ENCODE data around the gene PDE7B. TPM values are rescaled to one million over a fixed set of nuclear protein-coding genes. Genes with fewer than 3 reads are reported as not detected.

The PDE7B gene
- polyA plus RNA-seq, 1 donor (not counting 4 experiments of a cell fraction or from before 2014, with no cell fraction given), result 0.01 TPM

GRCh38 chr6:136093835-136094234 lies 242.3 kb downstream of the PDE7B start:
- FAIRE-seq, result no peak
- Histone ChIP-seq H4K20me1 (ENCODE audit: control insufficient read depth, extremely low read depth, insufficient read depth, low read length) (no peaks in the 10 kb centered on the region), H3K9me1 (ENCODE audit: control insufficient read depth, extremely low read depth, insufficient read depth, low read length) (no peaks in the 10 kb centered on the region), H3K79me2 (ENCODE audit: control insufficient read depth, insufficient read depth, low read length) (no peaks in the 10 kb centered on the region), H3K27ac (ENCODE audit: control insufficient read depth, insufficient read depth, low read length) (no peak overlapping the region), H3K4me1 (ENCODE audit: control insufficient read depth, extremely low read depth, insufficient read depth, low read length) (no peaks in the 10 kb centered on the region), H3K36me3 (ENCODE audit: control insufficient read depth in 2 of 2, extremely low read depth in 1 of 2, insufficient read depth in 2 of 2, low read length in 2 of 2) (no peaks in the 10 kb centered on the region), H3K9me3 (ENCODE audit: control insufficient read depth, low read depth, low read length) (no peaks in the 10 kb centered on the region), H3K27me3 (ENCODE audit: control insufficient read depth, extremely low read depth, insufficient read depth, low read length) (no peaks in the 10 kb centered on the region), H3K9ac (ENCODE audit: control insufficient read depth, extremely low read depth, insufficient read depth, low read length) (no peak overlapping the region), H2AFZ (ENCODE audit: control insufficient read depth, low read length) (no peak overlapping the region), H3K4me2 (ENCODE audit: control insufficient read depth, extremely low read depth, insufficient read depth, low read depth, low read length) (no peak overlapping the region), H3K4me3 (ENCODE audit: control insufficient read depth in 2 of 3, extremely low read depth in 1 of 3, insufficient read depth in 2 of 3, low read depth in 1 of 3, low read length in 3 of 3) (no peak overlapping the region)
- dilution Hi-C loops (cut with MboI; ENCODE audit: extremely low pct_ligation_motif_present, low sequenced_read_pairs), result no loop called here
- DNase-seq (ENCODE audit: low read depth, low spot score), result no peak
- TF ChIP-seq CTCF (optimal IDR thresholded peaks at IDR 0.05 in 1 of 3, IDR thresholded peaks at IDR 0.05 in 1 of 3, conservative IDR thresholded peaks at IDR 0.05 in 1 of 3; ENCODE audit: extremely low read depth in 1 of 3, insufficient read depth in 2 of 3, low read length in 3 of 3) (no peak), EZH2 (IDR thresholded peaks at IDR 0.05; ENCODE audit: low read length) (no peak)

- Histone ChIP-seq H3K4me1 (ENCODE audit: control insufficient read depth, extremely low read depth, insufficient read depth, low read length) (no peaks in the 10 kb centered on the region), H3K27ac (ENCODE audit: control insufficient read depth, insufficient read depth, low read length) (no peak overlapping the region), H3K36me3 (ENCODE audit: control insufficient read depth in 2 of 2, extremely low read depth in 1 of 2, insufficient read depth in 2 of 2, low read length in 2 of 2) (no peaks in the 10 kb centered on the region), H3K27me3 (ENCODE audit: control insufficient read depth, extremely low read depth, insufficient read depth, low read length) (no peaks in the 10 kb centered on the region), H3K4me2 (ENCODE audit: control insufficient read depth, extremely low read depth, insufficient read depth, low read depth, low read length) (no peak overlapping the region), H3K9me1 (ENCODE audit: control insufficient read depth, extremely low read depth, insufficient read depth, low read length) (no peaks in the 10 kb centered on the region), H3K9me3 (ENCODE audit: control insufficient read depth, low read depth, low read length) (no peaks in the 10 kb centered on the region), H3K4me3 (ENCODE audit: control insufficient read depth in 2 of 3, extremely low read depth in 1 of 3, insufficient read depth in 2 of 3, low read depth in 1 of 3, low read length in 3 of 3) (no peak overlapping the region), H3K9ac (ENCODE audit: control insufficient read depth, extremely low read depth, insufficient read depth, low read length) (no peak overlapping the region), H3K79me2 (ENCODE audit: control insufficient read depth, insufficient read depth, low read length) (no peaks in the 10 kb centered on the region), H2AFZ (ENCODE audit: control insufficient read depth, low read length) (no peak overlapping the region), H4K20me1 (ENCODE audit: control insufficient read depth, extremely low read depth, insufficient read depth, low read length) (no peaks in the 10 kb centered on the region)
- DNase-seq (ENCODE audit: low read depth, low spot score), result no peak
- TF ChIP-seq EZH2 (IDR thresholded peaks at IDR 0.05; ENCODE audit: low read length) (no peak), CTCF (optimal IDR thresholded peaks at IDR 0.05 in 1 of 3, IDR thresholded peaks at IDR 0.05 in 1 of 3, conservative IDR thresholded peaks at IDR 0.05 in 1 of 3; ENCODE audit: extremely low read depth in 1 of 3, insufficient read depth in 2 of 3, low read length in 3 of 3) (no peak)
- dilution Hi-C loops (cut with MboI; ENCODE audit: extremely low pct_ligation_motif_present, low sequenced_read_pairs), result no loop called here
- FAIRE-seq, result no peak
These were observed 243.3 kb downstream of the PDE7B start for GRCh38 chr6:136094812-136095211.
